ENCODE data around the gene UBFD1. TPM values are rescaled to one million over a fixed set of nuclear protein-coding genes. Genes with fewer than 3 reads are reported as not detected.
A peak's percentile ranks its signal among the peaks of the same experiment; 100 is the strongest.

The UBFD1 gene
- total RNA-seq, 4 donors from 2014 or later = 19.4 to 90.8 (median 37.9) TPM

DNA sequence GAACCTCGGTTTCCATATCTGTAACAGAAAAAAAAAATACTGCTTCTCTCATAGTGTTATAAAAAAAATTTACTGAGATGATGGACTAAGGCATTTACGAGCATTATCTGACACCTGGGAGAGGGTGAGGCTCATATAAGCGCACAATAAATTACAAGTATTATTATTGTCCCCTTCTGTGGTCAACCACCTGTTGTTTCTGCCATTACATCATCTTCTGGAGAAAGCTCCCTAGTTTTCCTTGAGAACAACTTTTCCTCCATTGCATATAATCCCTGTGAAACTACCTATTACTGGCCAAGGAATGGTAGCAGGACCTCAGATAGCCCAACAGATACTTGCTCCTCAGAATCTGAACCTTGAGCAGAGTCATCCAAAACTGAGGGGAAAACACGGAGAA is 35.6 kb upstream of the UBFD1 start:
- H3K36me3 ChIP-seq = peaks cover 0 to 39% (median 0%) of the 10 kb centered on the region in 3 donors
- TF ChIP-seq POLR2A (IDR thresholded peaks at IDR 0.05) = no peak
- TF ChIP-seq, protein P1, sequence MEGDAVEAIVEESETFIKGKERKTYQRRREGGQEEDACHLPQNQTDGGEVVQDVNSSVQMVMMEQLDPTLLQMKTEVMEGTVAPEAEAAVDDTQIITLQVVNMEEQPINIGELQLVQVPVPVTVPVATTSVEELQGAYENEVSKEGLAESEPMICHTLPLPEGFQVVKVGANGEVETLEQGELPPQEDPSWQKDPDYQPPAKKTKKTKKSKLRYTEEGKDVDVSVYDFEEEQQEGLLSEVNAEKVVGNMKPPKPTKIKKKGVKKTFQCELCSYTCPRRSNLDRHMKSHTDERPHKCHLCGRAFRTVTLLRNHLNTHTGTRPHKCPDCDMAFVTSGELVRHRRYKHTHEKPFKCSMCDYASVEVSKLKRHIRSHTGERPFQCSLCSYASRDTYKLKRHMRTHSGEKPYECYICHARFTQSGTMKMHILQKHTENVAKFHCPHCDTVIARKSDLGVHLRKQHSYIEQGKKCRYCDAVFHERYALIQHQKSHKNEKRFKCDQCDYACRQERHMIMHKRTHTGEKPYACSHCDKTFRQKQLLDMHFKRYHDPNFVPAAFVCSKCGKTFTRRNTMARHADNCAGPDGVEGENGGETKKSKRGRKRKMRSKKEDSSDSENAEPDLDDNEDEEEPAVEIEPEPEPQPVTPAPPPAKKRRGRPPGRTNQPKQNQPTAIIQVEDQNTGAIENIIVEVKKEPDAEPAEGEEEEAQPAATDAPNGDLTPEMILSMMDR (IDR thresholded peaks at IDR 0.05) = no peak
- no peak overlapping the region for H3K4me3 ChIP-seq

DNA sequence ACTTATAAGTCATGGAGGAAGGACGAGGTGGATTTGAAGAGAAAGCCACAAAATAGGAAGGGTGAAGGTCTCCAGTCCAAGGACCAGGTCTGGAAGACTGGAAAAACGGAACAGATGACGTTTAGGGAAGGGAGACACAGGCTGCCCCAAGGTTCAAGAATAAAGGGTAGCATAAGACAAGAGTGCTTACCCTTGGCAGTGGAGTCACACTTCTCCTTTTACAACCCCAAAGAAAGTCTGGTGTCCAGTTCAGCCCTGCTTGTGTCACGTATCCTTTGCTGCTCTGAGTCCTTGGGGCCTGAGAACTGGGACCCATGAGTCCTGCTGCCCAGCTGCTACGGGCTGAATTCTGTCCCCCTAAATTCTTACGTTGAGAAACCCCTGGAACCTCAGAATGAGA is 34.2 kb upstream of the UBFD1 start:
- Histone ChIP-seq H3K27ac (no peak overlapping the region), H3K9me3 (no peaks in the 10 kb centered on the region), H3K4me3 (no peak overlapping the region), H3K27me3 (no peaks in the 10 kb centered on the region), H3K36me3 (peaks cover 0 to 44% (median 0%) of the 10 kb centered on the region in 3 donors), H3K4me1 (no peaks in the 10 kb centered on the region)
- DNase-seq = no peak
- TF ChIP-seq POLR2A (IDR thresholded peaks at IDR 0.05) = no peak
- TF ChIP-seq, protein P1 (IDR thresholded peaks at IDR 0.05) = no peak

More for the DNA sequence above, 35.6 kb upstream of the UBFD1 start:
- H3K4me1 ChIP-seq = no peaks in the 10 kb centered on the region
- no peaks in the 10 kb centered on the region for H3K9me3 ChIP-seq
- no peak overlapping the region for H3K27ac ChIP-seq
- DNase-seq = no peak
- no peaks in the 10 kb centered on the region for H3K27me3 ChIP-seq

DNA sequence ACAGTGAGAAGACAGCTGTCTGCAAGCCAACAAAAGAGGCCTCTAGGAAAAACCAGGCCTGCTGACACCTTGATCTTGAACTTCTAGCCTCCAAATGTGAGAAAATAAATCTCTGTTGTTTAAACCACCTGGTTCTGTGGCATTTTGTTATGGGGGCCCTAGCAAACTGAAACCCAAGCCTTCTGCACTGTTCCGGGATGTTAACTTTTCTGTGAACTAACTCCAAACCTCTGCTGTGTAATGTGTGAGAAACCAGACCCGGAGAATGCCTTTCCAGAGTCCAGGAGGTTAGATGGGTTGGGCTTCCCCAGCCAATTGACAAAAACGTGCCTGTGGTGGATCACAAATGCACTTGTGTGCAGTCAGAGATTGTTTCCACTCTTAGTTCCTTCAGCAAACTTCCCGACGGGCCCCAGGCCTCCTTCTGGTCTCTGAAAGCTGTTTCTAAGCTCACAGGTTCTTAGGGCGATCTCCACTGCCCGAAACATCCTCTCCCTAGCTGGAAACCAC is 33.6 kb upstream of the UBFD1 start:
- Histone ChIP-seq H3K27me3 (no peaks in the 10 kb centered on the region), H3K4me1 (no peaks in the 10 kb centered on the region), H3K4me3 (no peak overlapping the region), H3K27ac (peak overlapping the region in 1 of 4 donors; percentile 30), H3K36me3 (peaks cover 0 to 50% (median 0%) of the 10 kb centered on the region in 3 donors), H3K9me3 (no peaks in the 10 kb centered on the region)
- DNase-seq = no peak
- TF ChIP-seq POLR2A (IDR thresholded peaks at IDR 0.05) = no peak
- TF ChIP-seq, protein P1 (IDR thresholded peaks at IDR 0.05) = no peak

DNA sequence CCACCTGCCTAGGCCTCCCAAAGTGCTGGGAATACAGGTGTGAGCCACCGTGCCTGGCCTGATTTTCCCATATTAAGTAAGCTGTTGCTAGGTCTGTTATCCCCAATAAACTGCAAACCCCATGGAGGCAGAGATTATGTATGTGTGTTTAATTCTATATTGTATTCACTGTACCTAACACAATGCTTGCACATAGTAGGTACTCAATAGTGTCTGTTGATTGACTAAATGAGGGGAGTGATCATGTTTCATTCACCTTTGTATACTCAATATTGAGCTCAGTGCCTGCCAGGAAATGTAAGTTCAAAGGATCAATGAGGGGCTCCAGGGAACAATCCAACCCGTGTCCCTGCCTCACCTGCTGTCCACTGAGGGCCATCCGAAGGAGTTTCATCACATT is 32.6 kb upstream of the UBFD1 start:
- H3K4me3 ChIP-seq = no peak overlapping the region
- no peaks in the 10 kb centered on the region for H3K9me3 ChIP-seq
- H3K4me1 ChIP-seq = no peaks in the 10 kb centered on the region
- H3K36me3 ChIP-seq = peaks cover 0 to 59% (median 0%) of the 10 kb centered on the region in 3 donors
- no peak overlapping the region for H3K27ac ChIP-seq
- TF ChIP-seq POLR2A (IDR thresholded peaks at IDR 0.05) = no peak
- TF ChIP-seq, protein P1 (IDR thresholded peaks at IDR 0.05) = no peak
- no peaks in the 10 kb centered on the region for H3K27me3 ChIP-seq
- DNase-seq = no peak

DNA sequence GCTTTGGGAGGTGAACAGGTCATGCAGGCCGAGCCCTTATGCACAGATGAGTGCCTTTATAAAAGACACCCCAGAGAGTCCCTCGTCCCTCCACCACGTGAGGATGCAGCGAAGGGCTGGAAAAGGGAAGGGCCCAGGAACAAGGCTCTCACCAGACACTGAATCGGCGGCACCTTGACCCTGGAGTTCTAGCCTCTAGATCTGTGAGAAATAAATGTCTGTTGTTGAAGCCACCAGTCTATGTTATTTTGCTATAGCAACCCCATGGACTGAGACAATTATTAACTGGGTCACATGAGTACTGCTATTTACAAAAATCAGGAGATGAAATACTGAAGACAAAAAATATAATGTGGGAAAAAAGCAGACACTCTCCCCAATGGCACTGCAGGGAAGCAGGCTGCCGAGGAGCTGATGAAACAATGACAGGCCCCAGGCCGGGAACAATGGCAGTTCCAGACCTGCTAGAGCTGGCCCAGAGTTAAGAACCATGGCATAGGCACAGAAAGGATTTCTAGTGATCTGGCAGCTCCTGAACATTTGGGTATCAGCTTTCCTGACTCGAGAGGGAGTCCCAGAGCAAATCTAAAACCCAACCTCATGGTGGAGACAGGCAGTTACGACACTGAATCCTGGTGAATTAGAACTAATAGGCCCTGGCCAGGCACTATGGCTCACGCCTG is 29.4 kb upstream of the UBFD1 start:
- no peaks in the 10 kb centered on the region for H3K9me3 ChIP-seq
- DNase-seq = no peak
- no peaks in the 10 kb centered on the region for H3K4me1 ChIP-seq
- H3K4me3 ChIP-seq = no peak overlapping the region
- TF ChIP-seq, protein P1 (IDR thresholded peaks at IDR 0.05) = no peak
- TF ChIP-seq POLR2A (IDR thresholded peaks at IDR 0.05) = no peak
- H3K27ac ChIP-seq = no peak overlapping the region
- peaks cover 0 to 71% (median 0%) of the 10 kb centered on the region in 3 donors for H3K36me3 ChIP-seq
- no peaks in the 10 kb centered on the region for H3K27me3 ChIP-seq
